Kidney glomerular epithelial cell (primary cell): ENCODE data around the gene HAGHL.
"Not testable (repeated sequence)": the region's sequence is repeated elsewhere in the genome, so short reads cannot be mapped to it uniquely, and the experiment has no call there.

Experiments
- DNase-seq: peaks from one replicate; lab custom pipeline; 2025; lab: John Stamatoyannopoulos, UW

HAGHL gene

DNA sequence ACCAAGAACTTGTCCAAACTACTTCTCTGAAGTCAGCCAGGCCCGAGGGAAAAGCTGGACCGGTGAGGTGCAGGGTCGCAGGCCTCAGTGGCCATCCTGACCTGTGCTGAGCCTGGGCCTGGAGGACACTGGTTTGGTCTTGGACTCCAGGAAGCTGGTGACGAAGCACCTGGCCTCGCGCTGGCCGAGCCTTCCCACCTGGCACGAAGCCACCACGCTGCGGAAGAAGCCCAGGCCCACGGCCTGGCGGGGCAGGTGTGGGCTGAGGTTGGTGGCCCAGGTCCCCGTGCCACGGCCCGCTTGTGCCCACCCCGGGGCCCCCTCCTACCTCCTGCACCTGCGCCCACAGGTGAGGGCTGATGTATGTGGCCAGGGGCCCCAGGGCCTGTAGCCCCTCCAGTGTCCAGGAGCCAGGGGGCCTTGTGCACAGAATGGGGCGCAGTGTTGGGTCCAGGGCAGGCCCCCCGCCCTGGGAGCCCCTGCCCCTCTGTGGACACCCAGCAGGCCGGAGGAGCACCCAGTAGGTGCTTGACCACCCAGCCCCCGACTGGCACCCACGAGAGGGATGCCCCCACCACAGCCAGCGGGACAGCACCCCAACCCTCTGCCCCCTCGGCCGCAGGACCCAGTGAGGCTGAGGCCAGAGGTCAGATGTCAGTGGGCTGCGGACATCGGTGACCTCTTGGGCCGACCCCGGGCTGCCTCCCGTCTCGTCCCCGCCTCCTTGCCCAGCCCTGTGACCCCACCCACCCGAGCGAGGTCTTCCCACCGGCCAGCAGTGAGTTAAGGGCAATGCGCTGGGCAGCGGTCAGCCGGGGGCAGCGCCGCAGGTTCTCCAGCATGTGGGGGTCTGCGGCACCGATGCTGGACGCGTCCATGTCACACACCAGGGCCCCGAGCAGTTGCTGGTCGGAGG is 47.4 kb downstream of the HAGHL start:
- DNase-seq, result no peak

DNA sequence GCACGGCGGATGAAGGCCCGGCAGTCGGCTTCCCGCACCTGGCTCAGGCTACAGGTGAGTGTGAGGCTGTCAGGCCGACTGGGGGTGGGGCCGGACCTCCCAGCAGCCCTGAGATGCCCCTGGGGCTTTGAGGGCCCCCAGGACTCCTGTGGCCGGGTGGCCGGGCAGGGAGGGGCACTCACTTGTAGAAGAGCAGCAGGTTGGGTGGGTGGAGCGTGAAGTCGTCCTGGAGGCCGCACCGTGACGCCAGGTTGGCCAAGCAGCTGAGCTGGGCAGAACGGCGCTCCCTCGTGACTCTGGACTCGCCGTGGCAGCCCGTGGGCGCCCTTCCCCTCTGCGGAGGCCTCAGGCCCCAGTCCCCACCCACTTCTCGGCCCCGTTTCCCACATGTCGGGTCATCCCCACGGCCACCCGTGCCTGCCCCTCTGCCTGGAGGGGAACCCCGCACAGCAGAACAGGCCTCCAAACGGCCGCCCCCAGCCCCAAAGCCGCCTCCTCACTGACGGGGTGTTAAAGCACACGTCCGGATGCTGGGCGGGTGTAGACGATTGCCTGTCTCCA is 48.4 kb downstream of the HAGHL start:
- no peak for DNase-seq

DNA sequence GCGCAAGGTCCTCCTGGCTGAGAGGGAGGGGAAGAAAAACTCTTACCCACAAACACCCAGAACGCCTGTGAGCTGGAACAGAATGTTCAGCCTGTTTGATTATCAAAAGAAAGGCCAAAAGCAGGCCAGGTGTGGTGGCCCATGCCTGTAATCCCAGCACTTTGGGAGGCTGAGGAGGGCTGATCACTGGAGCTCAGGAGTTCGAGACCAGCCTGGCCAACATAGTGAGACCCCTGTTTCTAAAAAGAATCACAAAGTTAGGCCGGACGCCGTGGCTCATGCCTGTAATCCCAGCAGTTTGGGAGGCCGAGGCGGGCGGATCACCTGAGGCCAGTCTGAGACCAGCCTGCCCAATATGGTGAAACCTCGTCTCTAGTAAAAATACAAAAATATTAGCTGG is 49.4 kb downstream of the HAGHL start:
- DNase-seq, result not testable (repeated sequence)

DNA sequence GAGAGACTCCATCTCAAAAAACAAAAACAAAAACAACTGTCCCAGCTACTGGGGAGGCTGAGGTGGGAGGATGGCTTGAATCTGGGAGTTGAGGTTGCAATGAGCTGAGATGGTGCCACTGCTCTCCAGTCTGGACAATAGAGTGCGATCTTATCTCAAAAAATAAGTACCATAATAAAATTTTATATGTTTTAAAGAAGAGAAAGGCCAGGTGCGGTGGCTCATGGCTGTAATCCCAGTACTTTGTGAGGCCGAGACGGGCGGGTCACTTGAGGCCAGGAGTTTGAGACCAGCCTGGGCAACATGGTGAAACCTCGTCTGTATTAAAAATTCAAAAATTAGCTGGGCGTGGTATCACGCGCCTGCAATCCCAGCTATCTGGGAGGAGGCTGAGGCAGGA is 49.9 kb downstream of the HAGHL start:
- no peak for DNase-seq

DNA sequence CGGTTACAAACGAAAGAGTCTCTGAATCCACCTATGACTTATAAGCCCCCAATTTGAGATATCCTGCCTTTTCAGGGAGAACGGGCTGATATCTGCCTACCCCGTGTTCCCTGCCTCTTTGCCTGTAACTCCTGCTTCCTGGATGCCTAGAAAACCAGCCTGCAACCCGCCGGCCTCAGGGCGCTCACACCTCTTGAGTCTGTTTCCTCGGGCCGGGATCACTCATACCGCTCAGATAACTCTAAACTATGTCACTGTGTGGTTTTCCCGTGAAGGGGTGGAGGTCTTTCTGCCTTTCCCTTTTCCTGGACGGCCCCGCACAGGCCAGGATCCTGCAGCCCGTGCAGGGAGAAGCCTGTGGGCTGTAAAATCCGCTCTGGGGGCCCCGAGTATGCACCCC is 50.9 kb downstream of the HAGHL start:
- no peak for DNase-seq

DNA sequence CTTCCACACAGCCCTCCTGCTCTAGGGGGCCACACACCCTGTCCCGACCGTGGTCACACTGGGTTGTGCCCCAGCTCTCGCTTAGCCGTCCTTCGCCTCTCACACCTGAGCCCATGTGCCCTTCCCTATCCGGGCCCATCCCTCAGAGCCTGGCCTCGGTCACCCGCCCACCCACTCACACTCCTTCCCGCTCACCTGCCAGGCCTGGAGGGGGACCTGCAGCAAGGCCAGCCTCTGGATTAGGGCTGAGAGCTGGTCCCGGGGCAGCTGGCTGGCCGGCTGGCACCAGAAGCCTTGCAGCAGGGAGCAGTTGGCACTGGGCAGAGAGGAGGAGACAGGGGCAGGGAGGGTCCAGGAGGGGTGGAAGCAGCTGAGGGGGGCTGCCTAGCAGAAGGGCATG is 51.5 kb downstream of the HAGHL start:
- DNase-seq, result no peak

DNA sequence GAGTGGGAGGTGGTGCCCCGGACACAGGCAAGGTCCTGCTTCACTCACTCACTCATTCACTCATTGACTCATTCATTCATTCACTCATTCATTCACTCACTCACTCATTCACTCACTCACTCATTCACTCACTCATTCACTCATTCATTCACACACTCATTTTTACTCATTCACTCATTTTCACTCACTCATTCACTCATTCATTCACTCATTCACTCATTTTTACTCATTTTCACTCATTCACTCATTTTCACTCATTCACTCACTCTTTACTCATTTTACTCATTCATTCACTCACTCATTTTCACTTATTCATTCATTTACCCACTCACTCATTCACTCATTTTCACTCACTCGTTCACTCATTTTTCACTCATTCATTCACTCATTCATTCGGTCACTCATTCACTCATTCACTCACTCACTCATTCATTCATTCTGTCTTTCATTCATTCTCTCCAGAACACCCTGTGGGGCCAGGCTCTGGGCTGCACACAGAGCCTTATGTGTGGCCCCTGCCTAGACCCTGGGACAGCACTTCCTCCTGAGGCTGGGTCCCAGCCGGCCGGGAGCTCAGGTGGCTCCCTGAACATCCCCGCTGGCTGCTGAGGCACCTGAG is 52.1 kb downstream of the HAGHL start:
- DNase-seq, result no peak
